DMS53 treated with DMSO at 0.1 percent for 48 hours (cell line): ENCODE data around the gene TREML1.
"Not testable (repeated sequence)": the region's sequence is repeated elsewhere in the genome, so short reads cannot be mapped to it uniquely, and the experiment has no call there.

Experiments
- DNase-seq: peaks from one replicate; lab custom pipeline; 2025; ENCODE audit not compliant: unreplicated experiment; lab: John Stamatoyannopoulos, UW

The TREML1 gene

DNA sequence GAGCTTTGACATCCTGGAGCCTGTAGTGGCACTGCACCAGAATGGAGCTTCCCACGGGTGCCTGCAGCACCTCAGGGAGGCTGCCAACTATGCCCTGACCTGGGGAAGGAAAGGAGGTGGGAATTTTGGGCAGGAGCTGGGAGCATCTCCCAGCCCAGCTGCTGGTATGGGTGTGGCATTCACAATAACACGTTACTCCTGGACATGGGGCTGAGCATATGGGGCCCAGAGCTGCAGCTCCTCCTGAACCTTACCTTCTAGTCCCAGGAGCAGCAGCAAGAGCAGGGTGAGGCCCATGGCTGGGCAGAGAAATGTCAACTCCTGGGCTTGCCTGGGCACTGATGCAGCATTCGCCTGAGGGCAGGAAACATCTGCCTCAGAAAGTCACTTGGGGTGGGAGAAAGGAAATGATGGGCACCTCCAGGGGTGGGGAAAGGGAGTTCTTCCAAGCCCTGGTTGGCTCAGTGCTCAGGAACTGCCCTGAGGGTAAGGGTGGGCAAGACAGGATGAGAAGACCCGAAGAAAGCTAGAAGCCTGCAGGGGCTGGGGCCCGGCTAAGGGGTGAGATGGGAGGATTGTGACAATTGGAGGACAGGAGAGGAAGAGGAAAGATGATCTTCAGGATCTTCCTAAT is at the start of gene TREML1:
TREML1 (minus strand) TSS at position 356 of the 634 bp plus-strand sequence; CDS start at position 297, 59 bp downstream.
- no peak for DNase-seq

GRCh38 chr6:41201764-41202173 is 47.6 kb upstream of the TREML1 start:
- DNase-seq = no peak

DNA sequence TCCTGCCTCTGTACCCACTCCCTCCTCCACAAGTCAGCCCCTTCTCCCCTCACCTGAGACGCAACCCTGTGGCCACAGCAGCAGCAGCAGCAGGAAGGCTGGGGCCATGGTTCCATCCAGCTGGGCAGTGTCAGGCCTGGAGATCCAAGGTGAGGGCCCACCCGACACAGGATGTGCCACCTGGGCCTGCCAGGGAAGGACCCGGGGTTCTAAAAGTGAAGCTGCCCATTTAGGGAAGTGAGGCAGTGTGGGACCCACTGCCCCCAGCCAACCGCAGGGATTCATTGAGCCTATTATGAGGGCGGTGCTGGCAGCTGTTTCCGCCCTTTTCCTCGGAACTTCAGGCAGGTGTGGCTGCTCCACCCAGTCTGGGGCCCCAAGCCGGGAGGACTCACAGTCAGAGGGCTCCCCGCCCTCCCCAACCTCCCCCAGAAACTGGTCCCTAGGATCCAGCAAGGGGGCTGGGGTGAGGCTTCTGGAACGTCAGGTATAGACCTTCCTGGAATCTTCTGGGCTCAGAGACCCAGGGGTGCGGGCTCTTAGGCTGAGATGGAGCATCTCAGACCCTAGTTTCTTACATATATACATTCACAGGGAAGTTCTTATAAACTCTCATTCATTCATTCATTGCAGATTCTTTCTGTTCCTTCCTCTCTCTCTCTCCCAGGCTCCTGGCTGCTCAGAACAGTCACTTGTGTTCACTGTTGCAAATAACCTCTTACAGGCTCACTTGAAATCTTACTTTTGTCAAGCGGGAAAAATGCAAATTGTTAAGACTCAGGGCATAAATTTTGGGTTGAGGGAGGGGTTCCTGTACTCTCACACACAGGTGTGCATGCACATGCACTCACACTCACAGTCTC is 47.0 kb upstream of the TREML1 start, which contains the start of gene TREML2:
TREML2 (minus strand) TSS at position 249 of the 863 bp plus-strand sequence; CDS start at position 108, 141 bp downstream.
- no peak for DNase-seq

DNA sequence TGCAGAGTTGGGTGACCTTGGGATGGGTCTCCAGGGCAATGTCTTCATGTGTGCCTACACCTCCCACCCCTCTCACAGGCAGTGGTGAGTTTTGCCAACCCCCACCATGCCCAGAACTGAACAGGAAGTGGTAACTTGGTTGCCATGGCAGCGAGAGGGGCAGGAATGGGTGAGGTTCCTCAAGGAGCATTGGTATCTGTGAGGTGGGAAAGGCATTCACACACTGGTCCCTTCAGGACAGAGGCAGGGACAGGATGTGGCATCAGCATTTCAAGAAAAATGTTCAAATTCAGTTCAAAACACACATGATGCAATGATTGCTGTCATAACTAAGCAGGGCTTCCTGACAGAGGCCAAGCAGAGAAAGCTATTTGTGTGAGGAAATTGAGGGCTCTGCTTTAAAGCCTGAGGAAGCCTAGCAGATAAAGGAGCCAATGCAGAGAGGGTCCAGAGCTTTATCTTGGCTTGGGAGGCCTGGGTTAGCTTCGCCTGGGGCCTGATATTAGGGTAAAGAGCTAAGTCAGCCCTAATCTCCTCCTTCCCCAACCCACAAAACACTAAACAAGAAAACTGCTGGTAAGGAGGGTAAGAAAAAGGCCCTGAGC is 46.3 kb upstream of the TREML1 start:
- DNase-seq = no peak

DNA sequence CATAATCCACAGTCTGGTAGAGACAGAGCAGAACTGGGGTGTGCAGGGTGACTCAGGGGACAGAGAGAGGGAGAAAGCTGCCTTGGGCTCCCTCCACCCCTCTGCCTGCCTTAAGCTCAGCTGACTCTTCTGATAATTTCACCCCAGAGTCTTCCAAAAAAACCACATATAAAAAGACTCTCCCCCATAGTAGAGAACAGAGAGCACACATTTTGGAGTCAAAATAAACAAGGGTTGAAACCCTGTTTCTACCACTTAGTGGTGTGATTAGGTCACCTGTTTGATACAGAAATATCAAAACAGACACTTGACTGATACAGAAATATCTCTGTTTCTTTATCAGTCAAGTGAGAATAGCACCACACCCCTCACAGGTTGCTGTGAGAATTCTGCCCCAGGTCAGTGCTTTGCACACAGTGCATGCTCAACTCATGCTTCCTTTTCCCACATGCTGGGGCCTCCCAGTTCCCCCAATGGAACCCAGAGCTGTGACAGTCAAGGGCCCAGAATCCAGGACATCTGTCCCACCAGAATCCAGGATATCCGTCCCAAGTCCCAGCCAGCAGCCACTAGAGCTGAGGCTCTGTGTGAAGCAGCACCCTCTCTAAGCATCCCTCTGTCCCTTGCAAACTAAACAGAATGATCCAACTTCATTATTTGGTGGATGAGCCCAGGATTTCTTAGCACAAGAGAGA is 45.6 kb upstream of the TREML1 start:
- DNase-seq = no peak

GRCh38 chr6:41197234-41197633 is 43.1 kb upstream of the TREML1 start:
- no peak for DNase-seq

DNA sequence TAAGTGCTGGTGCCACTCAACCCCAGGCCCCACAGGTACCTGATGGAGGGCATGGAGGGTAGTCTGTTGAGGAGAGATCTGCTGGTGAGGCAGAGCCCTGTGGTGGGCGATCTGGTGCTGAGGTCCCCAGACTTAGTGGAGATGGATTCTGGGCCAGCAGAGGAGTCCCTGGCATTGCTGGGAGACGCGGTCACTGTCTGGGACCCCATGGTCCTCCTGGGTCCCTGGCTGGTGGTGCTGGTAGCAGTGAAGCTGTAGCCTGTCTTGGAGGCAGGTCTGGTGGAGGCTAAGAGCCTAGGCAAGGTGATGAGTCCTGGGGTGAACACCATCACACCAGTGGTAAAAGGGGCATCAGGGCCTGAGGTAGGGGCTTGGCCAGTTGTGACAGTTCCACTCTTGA is 40.2 kb upstream of the TREML1 start:
- no peak for DNase-seq

GRCh38 chr6:41193884-41194283 is 39.7 kb upstream of the TREML1 start:
- DNase-seq = no peak

DNA sequence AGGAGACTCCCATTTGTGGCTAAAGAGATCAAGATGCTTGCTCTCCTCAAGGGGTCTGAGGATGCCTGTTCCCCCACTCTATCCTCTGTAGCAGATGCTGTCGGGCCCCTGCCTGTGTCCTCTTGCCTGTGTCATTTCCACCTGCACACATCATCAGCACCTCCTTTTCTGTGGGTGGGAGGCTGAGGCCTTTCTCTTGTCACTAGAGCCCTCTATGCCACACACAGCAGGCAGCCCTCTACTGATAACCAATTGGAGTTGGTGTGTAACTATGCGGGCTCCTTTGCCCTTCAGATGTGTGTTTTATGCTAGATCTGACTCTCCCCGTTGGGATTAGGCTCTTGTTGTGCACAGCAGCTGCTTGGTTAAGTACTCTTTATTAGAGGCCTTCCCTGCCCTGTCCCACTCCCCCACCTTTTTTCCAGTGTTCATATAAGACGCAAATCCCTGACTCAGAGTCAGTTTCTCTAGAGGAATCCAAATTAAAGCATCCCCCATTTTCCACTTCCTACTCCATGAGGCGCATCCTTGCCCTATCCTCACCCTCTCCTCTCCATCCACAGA is 39.1 kb upstream of the TREML1 start:
- DNase-seq = no peak

DNA sequence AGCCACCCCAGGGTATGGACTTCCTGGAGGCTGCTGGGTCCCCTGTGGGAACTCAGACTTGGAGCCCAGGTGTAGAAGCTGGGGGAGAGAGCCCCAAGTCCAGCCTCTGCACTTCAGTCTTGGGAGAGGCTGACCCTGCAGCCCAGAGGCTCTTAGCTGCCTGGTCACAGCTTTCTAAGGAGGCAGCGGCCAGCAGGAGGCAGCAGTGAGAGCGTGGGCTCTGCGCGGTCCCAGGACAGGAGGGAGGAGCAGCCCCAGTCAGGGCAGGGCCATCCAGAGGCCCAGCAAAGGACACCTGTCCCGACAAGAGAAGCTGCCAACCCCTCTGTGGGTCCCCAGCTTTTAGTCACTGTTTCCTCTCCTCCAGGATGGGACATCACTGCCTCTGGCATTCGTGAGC is 37.4 kb upstream of the TREML1 start:
- DNase-seq = no peak

GRCh38 chr6:41190791-41191190 is 36.6 kb upstream of the TREML1 start:
- no peak for DNase-seq

GRCh38 chr6:41189967-41190366 is 35.8 kb upstream of the TREML1 start:
- DNase-seq = no peak

DNA sequence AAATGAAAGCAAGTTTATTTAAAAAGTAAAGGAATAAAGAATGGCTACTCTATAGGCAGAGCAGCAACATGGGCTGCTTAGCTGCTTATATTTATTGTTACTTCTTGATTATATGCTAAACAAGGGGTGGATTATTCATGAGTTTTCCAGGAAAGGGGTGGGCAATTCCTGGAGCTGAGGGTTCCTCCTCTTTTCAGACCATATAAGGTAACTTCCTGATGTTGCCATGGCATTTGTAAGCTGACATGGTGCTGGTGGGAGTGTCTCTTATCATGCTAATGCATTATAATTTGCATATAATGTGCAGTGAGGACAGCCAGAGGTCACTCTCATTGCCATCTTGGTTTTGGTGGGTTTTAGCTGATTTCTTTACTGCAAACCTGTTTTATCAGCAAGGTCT is 34.9 kb upstream of the TREML1 start:
- DNase-seq = not testable (repeated sequence)

GRCh38 chr6:41187924-41188886 is 34.1 kb upstream of the TREML1 start:
- DNase-seq = peak; percentile 79

DNA sequence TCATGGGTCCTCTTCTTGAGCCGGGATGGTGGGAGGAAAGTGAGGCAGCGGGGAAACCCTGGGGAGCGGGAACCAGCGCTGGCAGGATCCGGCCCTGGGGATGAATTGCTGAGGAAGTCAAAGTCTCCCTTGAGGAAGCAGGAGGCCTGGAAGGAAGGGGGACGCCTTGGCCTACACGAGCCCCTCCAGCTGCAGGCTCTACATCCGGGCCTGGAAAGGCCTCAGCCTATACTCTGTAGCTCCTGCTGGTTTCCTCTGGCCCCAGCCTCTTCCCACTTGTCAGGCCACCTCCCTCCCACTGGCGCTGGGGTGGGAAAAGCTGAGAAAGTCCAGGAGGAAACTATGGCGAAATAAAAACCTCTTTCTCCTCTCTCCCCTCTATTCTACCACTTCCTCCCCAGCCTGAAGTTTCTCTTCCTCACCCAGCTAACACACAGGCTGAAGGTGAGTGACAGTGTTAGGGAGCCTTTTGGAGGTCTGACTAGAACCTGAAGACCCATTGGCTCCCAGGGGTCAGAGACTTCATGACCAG is 31.9 kb upstream of the TREML1 start:
- DNase-seq = no peak

GRCh38 chr6:41184761-41185160 is 30.6 kb upstream of the TREML1 start:
- DNase-seq = no peak

DNA sequence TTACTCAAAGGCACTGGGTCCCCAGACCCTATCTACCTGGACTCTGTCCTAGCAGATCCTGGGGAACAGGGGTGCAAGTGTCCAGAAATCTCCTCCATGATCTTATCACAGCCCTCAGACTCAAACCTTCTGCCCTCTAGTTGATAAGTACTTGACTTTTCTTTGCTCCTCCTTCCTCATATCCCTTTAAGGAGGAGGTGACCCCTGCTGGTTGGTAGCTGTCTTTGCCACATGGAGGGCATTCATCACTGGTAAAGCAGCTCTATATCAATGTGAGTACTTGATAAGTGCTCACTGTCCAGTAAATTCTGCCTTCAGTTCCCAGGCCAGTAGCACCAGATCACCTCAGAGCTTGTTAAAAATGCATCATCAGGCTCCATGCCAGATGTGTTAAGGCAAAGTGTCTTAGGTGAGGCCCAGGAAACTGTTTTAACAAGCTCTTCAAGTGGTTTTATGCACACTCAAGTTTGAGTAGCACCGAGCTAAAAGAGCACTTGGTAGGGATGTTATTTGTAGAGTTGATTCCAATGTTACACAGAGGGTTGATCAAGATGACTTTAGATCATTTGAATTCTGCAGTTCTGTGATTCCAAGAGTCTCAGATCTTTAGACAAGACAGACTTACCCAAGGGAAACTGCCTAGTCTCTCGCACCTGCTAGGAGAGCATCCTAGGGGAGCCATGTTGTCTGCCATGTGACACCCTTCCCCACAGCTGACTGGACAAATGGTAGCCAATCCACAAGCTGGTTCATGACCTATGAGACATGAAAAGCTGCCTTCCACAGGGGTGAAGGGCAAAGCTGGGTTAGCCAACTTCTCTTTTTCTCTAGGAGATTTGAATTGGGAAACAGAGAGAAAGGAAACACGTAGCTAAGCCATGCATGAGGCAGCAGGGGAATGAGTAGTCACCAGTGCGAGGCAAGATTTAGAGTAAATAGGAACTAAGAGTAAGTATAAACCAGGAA is 28.2 kb upstream of the TREML1 start:
- peak; percentile 79 for DNase-seq

DNA sequence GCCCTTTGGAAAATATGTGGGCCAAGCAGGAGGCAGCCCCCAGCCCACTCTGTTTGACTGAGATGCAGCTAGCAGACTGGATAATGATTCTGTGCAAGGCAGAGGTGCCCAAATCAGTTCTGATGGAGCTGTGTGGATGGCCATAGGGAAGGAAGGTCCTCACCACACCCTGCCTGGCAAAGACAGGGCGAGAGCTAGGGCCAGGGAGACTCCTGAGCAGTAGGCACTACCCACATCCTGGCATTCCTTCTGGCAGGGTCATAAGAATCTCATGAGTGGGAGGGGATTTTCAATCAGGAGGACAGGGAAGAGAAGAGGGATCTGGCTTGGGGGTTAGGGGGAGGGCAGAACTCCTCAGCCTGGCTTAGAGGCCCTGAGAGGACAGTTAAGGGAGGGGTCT is 27.4 kb upstream of the TREML1 start:
- DNase-seq = no peak
